Calu3 (cell line): ENCODE results near the gene NTPCR. TPM values are rescaled to one million over a fixed set of nuclear protein-coding genes. Genes with fewer than 3 reads are reported as not detected.

Experiments used
- BruUV-seq: library from RNA; stranded (reverse); fragments of 400-500 nt; replicated peaks from 2 replicates; lab custom pipeline; 2021; lab: Mats Ljungman, UMichigan
- CTCF ChIA-PET: fragments of 300-600 bp; sonication (Branson Sonifier 250); formaldehyde crosslinking; loops from one replicate; lab custom pipeline; 2022; ENCODE audit warnings: antibody characterized with exemption; lab: Charles Lee
- DNase-seq: peaks from one replicate; pipeline ENCODE4 v3.0.0; 2022
- H3K27ac Mint-ChIP-seq: one replicate; pipeline ENCODE4 v1.8.0; 2022; ENCODE audit warnings: mixed read lengths; ENCODE audit not compliant: unreplicated experiment
- H3K27me3 Mint-ChIP-seq: one replicate; pipeline ENCODE4 v1.8.0; 2022; ENCODE audit warnings: mixed read lengths; ENCODE audit not compliant: unreplicated experiment
- H3K36me3 Mint-ChIP-seq: one replicate; pipeline ENCODE4 v1.8.0; 2022; ENCODE audit warnings: mild to moderate bottlenecking, moderate library complexity, mixed read lengths; ENCODE audit not compliant: insufficient read depth, unreplicated experiment
- H3K4me1 Mint-ChIP-seq: one replicate; pipeline ENCODE4 v1.8.0; 2022; ENCODE audit warnings: mild to moderate bottlenecking, low read depth, mixed read lengths; ENCODE audit not compliant: unreplicated experiment
- H3K4me3 Mint-ChIP-seq: one replicate; pipeline ENCODE4 v1.8.0; 2022; ENCODE audit warnings: mild to moderate bottlenecking, low read depth, moderate library complexity, mixed read lengths; ENCODE audit not compliant: unreplicated experiment
- H3K9me3 Mint-ChIP-seq: one replicate; pipeline ENCODE4 v1.8.0; 2022; ENCODE audit warnings: low read depth, mixed read lengths; ENCODE audit not compliant: unreplicated experiment
- CTCF ChIP-seq: fragments of 200-600 bp; IDR thresholded peaks from one replicate; pipeline ENCODE4 v1.8.0; 2022; ENCODE audit warnings: antibody characterized with exemption; ENCODE audit not compliant: unreplicated experiment
- intact Hi-C: fragments of 100-400 bp; cut with micrococcal nuclease; formaldehyde crosslinking; loops from one replicate; pipeline ENCODE4 v1.10.0; 2022; ENCODE audit not compliant: unreplicated experiment
- total RNA-seq: library from RNA; stranded (reverse); gene quantifications from 2 replicates; pipeline ENCODE4 v1.2.3, GENCODE V29; 2022

Gene NTPCR
- total RNA-seq, 1 experiment from 2014 or later: 39.2 TPM

- Mint-ChIP-seq H3K4me1 (no peaks in the 10 kb centered on the region), H3K4me3 (no peak overlapping the region), H3K36me3 (no peaks in the 10 kb centered on the region), H3K27ac (no peak overlapping the region), H3K27me3 (no peaks in the 10 kb centered on the region), H3K9me3 (no peaks in the 10 kb centered on the region)
- TF ChIP-seq CTCF: no peak
- no peak for DNase-seq
- intact Hi-C loops: no loop called here
- CTCF ChIA-PET: no interaction called here
- BruUV-seq: no TSS peak
Measured at GRCh38 chr1:232965124-232965911, 14.9 kb downstream of the NTPCR start.

GRCh38 chr1:232965912-232966217 lies 15.5 kb downstream of the NTPCR start:
- CTCF ChIA-PET: no interaction called here
- DNase-seq: no peak
- intact Hi-C loops: no loop called here
- Mint-ChIP-seq H3K4me1 (no peaks in the 10 kb centered on the region), H3K36me3 (no peaks in the 10 kb centered on the region), H3K27ac (no peak overlapping the region), H3K27me3 (no peaks in the 10 kb centered on the region), H3K9me3 (no peaks in the 10 kb centered on the region), H3K4me3 (no peak overlapping the region)
- no peak for TF ChIP-seq CTCF
- BruUV-seq: no TSS peak

GRCh38 chr1:232966663-232967062 lies 16.3 kb downstream of the NTPCR start:
- Mint-ChIP-seq H3K36me3 (no peaks in the 10 kb centered on the region), H3K4me3 (no peak overlapping the region), H3K4me1 (no peaks in the 10 kb centered on the region), H3K9me3 (peaks cover 2% of the 10 kb centered on the region), H3K27ac (no peak overlapping the region), H3K27me3 (no peaks in the 10 kb centered on the region)
- TF ChIP-seq CTCF: no peak
- BruUV-seq: no TSS peak
- CTCF ChIA-PET: no interaction called here
- intact Hi-C loops: no loop called here
- DNase-seq: peak; percentile 42

- peaks cover 8% of the 10 kb centered on the region for H3K36me3 Mint-ChIP-seq
- no peak overlapping the region for H3K27ac Mint-ChIP-seq
- peaks cover 9% of the 10 kb centered on the region for H3K9me3 Mint-ChIP-seq
- CTCF ChIA-PET: no interaction called here
- TF ChIP-seq CTCF: no peak
- H3K4me1 Mint-ChIP-seq: no peaks in the 10 kb centered on the region
- BruUV-seq: no TSS peak
- no peak overlapping the region for H3K4me3 Mint-ChIP-seq
- intact Hi-C loops: no loop called here
- DNase-seq: no peak
- H3K27me3 Mint-ChIP-seq: no peaks in the 10 kb centered on the region
Measured at GRCh38 chr1:232968391-232968790, 18.0 kb downstream of the NTPCR start.
